COLO668 (cell line): Measurements from ENCODE around the gene MAT1A.
A peak's percentile ranks its signal among the peaks of the same experiment; 100 is the strongest.
"Not testable (repeated sequence)": the region's sequence is repeated elsewhere in the genome, so short reads cannot be mapped to it uniquely, and the experiment has no call there.

Source experiments
- DNase-seq: peaks from one replicate; lab custom pipeline; 2025; ENCODE audit not compliant: unreplicated experiment; lab: John Stamatoyannopoulos, UW

Gene MAT1A

GRCh38 chr10:80265740-80266512, 23.5 kb downstream of the MAT1A start:
- no peak for DNase-seq

DNA sequence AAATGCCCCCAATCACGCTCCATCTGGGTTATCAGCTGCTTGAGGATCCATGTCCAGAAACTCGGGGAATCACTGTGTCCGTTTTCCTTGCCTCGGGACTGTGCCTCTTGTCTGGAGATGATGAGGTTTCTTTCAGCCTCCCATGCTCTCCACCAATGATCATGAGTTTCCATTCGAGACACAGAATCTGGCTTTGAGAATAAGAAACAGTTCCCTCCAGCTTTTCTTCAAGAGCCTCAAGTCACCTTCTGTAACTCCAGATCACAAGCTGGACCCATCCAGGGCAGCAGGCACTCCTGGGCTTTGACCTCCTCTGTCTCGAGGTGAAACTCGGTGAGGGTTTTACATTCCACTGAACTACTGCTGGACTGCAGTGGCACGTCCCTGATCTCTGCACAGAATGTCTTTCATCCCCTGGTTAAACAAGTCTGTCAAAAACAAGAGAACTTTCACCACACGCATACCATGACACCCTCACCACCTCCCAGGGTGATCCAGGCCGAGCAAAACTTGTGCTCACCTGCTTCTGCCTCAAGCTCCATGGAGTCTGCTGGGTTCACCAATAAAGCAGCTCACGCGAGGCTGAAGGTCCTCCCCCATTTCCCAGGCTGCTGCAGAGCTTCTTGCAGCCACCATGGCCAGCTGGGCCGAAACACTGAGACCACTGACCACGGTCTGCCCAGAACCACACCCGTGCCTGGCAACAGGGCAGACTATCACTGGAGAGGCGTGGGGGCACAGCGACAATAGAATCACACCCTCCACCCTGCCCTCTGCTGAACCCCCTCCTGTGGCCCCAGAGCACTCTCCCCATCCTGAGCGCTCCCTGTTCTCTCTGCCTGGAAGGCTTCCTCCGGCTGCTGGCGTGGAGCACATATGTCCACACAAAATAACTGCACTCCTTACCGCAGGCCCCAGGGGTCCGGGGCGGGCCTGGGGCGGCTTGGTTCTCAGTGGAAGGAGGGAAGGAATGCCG, 25.1 kb downstream of the MAT1A start:
- DNase-seq, result no peak

- no peak for DNase-seq
Observed at GRCh38 chr10:80261316-80262030, 28.0 kb downstream of the MAT1A start.

- DNase-seq, result peak; percentile 16
Observed at GRCh38 chr10:80260295-80261243, 28.9 kb downstream of the MAT1A start.

DNA sequence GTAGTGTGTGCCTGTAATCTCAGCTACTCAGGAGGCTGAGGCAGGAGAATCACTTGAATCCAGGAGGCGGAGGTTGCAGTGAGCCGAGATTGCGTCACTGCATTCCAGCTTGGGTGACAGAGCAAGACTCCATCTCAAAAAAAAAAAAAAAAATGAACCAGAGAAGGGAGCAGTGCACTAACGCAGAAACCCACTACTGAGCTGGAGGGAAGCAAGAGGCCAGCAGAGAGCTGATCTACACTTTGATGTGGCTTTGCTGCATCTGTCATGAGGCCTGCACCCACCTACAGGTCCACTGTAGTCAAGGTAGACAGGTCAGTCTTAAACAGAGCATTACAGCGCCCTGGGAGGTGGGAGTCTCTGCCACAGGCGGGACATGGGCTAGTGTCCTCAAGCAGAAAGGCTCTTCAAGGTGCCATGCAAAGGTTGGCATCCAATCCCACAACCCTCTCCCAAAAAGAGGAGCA, 30.0 kb downstream of the MAT1A start:
- no peak for DNase-seq

GRCh38 chr10:80256798-80257197, 32.7 kb downstream of the MAT1A start:
- peak; percentile 17 for DNase-seq

- not testable (repeated sequence) for DNase-seq
Observed at GRCh38 chr10:80254726-80255125, 34.7 kb downstream of the MAT1A start.

DNA sequence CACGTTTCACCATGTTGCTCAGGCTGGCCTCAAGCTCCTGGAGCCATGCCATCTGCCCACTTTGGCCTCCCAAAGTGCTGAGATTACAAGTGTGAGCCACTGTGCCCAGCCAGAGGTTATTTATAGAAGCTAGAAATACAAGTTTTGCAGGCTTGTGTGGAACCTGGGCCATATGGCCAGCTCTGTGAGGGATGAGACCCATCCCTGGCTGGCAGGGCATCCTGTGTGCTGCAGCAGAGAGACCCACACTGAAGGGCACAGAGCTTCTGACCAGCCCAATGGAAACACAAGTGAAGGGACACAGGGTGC, 35.5 kb downstream of the MAT1A start:
- DNase-seq, result peak; percentile 4

DNA sequence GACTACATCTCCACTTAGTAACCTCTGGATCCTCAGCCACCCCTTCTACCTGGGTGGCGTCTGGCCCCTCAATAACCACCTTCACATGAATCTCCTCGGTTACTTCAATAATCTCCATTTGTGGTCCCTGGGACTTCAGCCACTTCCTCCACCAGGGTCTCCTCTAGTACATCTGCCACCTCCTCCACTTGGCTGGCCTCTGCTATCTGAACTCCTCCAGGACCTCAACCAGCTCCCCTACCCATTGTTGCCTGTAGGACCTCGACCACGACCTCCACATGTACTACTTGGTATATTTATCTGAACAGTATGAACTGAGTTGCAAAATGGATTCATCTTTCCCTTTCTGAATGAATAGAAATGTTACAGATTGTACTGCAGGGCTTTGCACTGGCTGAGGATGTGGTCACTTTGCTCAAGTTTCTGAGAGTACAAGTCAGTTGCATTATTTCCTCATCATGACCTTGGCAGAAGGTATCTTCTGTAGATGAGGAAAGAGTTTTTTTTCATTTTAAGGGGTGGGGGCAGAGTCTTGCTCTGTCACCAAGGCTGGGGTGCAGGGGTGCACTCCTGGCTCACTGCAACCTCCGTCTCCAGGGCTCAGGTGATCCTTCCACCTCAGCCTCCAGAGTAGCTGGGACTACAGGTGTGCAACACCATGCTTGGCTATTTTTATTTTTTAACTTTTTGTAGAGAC, 36.0 kb downstream of the MAT1A start:
- no peak for DNase-seq

- peak; percentile 75 for DNase-seq
Observed at GRCh38 chr10:80252296-80252887, 37.1 kb downstream of the MAT1A start.

GRCh38 chr10:80251703-80252280, 37.7 kb downstream of the MAT1A start:
- DNase-seq, result not testable (repeated sequence)

DNA sequence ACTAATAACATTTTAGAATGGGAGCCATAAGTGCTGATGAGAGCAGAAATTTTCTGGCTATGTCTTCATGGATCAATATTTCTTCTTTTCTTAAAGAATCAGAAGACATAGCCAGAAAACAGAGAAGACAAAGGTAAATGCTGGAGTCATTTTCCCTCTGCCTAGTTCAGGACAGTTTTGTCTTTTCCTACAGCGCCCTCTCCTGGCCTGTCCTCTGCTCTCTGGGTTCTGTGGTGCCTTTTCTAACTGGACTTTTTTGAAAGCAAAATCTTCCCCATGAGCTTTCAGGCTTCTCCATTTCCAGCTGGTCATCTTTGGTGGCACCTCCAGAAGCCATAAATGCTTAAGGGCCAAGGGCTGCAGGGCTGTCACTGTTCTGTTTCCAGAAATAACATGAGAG, 39.1 kb downstream of the MAT1A start:
- not testable (repeated sequence) for DNase-seq

DNA sequence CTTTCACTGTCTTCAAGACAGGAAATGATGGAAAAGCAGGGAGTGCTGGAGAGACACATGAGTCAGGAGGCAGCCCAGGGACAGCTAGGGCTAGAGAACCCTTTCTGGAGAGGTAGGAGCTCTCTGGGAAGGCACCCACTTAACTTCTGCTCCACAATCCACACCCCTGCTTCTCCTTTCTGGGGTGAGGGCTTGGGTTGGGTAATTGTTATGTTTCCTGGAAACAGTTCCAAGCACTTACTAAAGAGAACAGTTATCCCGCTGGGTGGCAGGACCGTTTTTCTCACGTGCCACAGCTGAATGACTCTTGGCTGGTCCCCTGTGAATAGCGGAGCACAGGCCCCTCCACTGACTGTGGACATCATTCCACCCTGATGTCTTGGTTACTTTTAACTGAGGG, 39.6 kb downstream of the MAT1A start:
- not testable (repeated sequence) for DNase-seq

DNA sequence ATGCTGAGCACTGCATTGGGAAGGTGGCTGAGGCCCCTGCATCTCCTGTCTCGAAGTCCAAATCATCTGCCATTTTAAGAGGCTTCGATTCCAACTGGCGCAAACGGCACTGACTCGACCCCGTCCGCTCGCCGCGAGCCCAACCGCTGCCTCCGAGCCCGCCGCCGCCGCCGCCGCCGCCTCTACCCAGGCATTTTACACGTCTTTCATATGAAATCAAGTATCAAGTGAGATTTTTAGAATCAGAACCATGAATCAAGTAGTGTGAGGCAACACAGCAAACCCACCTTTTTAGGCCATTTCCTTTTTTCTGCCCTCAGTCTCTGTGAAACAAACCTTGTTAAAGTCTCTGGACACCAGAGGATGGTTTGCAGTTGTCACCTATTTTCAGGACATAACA, 41.8 kb downstream of the MAT1A start:
- DNase-seq, result not testable (repeated sequence)

DNA sequence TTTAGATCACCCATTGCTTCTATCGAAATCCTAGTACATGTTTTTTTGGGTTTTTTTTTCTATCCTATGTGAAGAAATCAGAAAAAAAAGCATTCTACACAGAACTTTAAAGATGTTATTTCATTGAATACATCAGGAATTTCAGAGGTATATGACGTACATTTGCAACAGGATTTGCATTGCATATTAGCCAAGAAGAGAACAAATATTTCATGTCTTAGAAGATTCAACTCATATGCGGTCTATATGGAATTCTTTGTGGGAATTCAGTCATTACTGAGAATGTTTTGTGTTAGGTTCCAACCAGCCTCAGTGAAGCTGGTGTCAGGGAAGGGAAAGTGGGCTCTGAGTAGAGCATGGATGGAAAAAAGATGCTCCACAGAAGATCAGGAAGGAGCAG, 45.1 kb downstream of the MAT1A start:
- DNase-seq, result not testable (repeated sequence)

- not testable (repeated sequence) for DNase-seq
Observed at GRCh38 chr10:80242341-80242740, 47.1 kb downstream of the MAT1A start.

DNA sequence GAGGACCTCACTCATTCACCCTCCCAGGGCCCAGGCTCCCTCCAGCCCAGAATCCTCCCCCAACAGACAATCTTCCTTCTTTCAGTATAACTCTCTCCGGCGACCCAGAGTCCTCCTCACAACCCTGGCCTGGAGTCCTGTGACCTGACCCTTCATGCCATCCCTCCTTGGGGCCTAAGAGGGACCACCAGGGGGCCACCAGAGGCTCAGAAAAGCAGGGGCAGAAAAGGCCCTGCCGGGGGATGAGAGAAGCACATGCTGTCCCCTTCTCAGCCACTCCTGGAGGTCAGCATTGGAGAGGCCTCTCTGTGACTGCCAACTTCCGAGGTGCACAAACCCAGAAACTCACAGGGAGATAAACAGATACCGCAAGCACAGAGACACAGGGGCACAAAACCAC, 53.0 kb downstream of the MAT1A start:
- not testable (repeated sequence) for DNase-seq

GRCh38 chr10:80234331-80235235, 54.9 kb downstream of the MAT1A start:
- not testable (repeated sequence) for DNase-seq
